ENCODE results near the gene ITGB5. TPM values are rescaled to one million over a fixed set of nuclear protein-coding genes. Genes with fewer than 3 reads are reported as not detected.
A peak's percentile ranks its signal among the peaks of the same experiment; 100 is the strongest.

The ITGB5 gene
- total RNA-seq, 1 donor from 2014 or later = 63.3 TPM

GRCh38 chr3:124788254-124788745 lies 98.9 kb downstream of the ITGB5 start:
- no peak for TF ChIP-seq CTCF (IDR thresholded peaks at IDR 0.05; ENCODE audit: unreplicated experiment)
- H3K27me3 Mint-ChIP-seq (ENCODE audit: low read depth) = no peaks in the 10 kb centered on the region
- no peak for DNase-seq (ENCODE audit: low spot score in 2 of 2, unreplicated experiment in 2 of 2)
- H3K27ac Mint-ChIP-seq = no peak overlapping the region
- no peaks in the 10 kb centered on the region for H3K9me3 Mint-ChIP-seq
- H3K36me3 Mint-ChIP-seq = peaks cover 2% of the 10 kb centered on the region
- peaks cover 12% of the 10 kb centered on the region for H3K4me1 Mint-ChIP-seq
- H3K4me3 Mint-ChIP-seq = no peak overlapping the region

GRCh38 chr3:124787476-124788195 lies 99.5 kb downstream of the ITGB5 start:
- no peak for TF ChIP-seq CTCF (IDR thresholded peaks at IDR 0.05; ENCODE audit: unreplicated experiment)
- Mint-ChIP-seq H3K4me1 (peaks cover 12% of the 10 kb centered on the region), H3K9me3 (no peaks in the 10 kb centered on the region), H3K27ac (no peak overlapping the region), H3K4me3 (no peak overlapping the region), H3K27me3 (ENCODE audit: low read depth) (no peaks in the 10 kb centered on the region), H3K36me3 (peaks cover 2% of the 10 kb centered on the region)
- no peak for DNase-seq (ENCODE audit: low spot score in 2 of 2, unreplicated experiment in 2 of 2)

GRCh38 chr3:124786511-124787241 lies 100.5 kb downstream of the ITGB5 start:
- TF ChIP-seq CTCF (IDR thresholded peaks at IDR 0.05; ENCODE audit: unreplicated experiment) = peak; percentile 26
- Mint-ChIP-seq H3K9me3 (no peaks in the 10 kb centered on the region), H3K27ac (no peak overlapping the region), H3K27me3 (ENCODE audit: low read depth) (no peaks in the 10 kb centered on the region), H3K36me3 (peaks cover 2% of the 10 kb centered on the region), H3K4me1 (peaks cover 13% of the 10 kb centered on the region), H3K4me3 (no peak overlapping the region)
- DNase-seq (ENCODE audit: low spot score in 2 of 2, unreplicated experiment in 2 of 2) = no peak

- no peaks in the 10 kb centered on the region for H3K27me3 Mint-ChIP-seq (ENCODE audit: low read depth)
- peaks cover 2% of the 10 kb centered on the region for H3K36me3 Mint-ChIP-seq
- no peak for DNase-seq (ENCODE audit: low spot score in 2 of 2, unreplicated experiment in 2 of 2)
- H3K4me1 Mint-ChIP-seq = peaks cover 20% of the 10 kb centered on the region
- no peak overlapping the region for H3K4me3 Mint-ChIP-seq
- H3K9me3 Mint-ChIP-seq = no peaks in the 10 kb centered on the region
- H3K27ac Mint-ChIP-seq = no peak overlapping the region
- TF ChIP-seq CTCF (IDR thresholded peaks at IDR 0.05; ENCODE audit: unreplicated experiment) = no peak
Observed at GRCh38 chr3:124785973-124786372, 101.2 kb downstream of the ITGB5 start.

- H3K9me3 Mint-ChIP-seq = no peaks in the 10 kb centered on the region
- H3K4me1 Mint-ChIP-seq = peaks cover 30% of the 10 kb centered on the region
- H3K27ac Mint-ChIP-seq = no peak overlapping the region
- no peak for DNase-seq (ENCODE audit: low spot score in 2 of 2, unreplicated experiment in 2 of 2)
- peaks cover 2% of the 10 kb centered on the region for H3K36me3 Mint-ChIP-seq
- H3K27me3 Mint-ChIP-seq (ENCODE audit: low read depth) = no peaks in the 10 kb centered on the region
- H3K4me3 Mint-ChIP-seq = no peak overlapping the region
- no peak for TF ChIP-seq CTCF (IDR thresholded peaks at IDR 0.05; ENCODE audit: unreplicated experiment)
Observed at GRCh38 chr3:124784686-124785382, 102.3 kb downstream of the ITGB5 start.
